Right atrium auricular region (tissue), 2 donors: ENCODE data around the gene RBM45. TPM values are rescaled to one million over a fixed set of nuclear protein-coding genes. Genes with fewer than 3 reads are reported as not detected.

Experiments
- DNase-seq: peaks from one replicate; pipeline ENCODE4 v3.0.0-alpha.2; 2019; ENCODE audit warnings: low spot score
- H3K27ac ChIP-seq, 2 donors: fragments of 200-600 bp; sonication (generic); 1 replicate in 1 of 2; 2 replicates in 1 of 2; pipeline ENCODE4 v1.5.1; 2016 to 2019
- H3K27me3 ChIP-seq, 2 donors: fragments of 200-600 bp; sonication (generic); one replicate each; pipeline versions ENCODE4 v1.5.1 to v1.6.0; 2017 to 2019
- H3K36me3 ChIP-seq: fragments of 200-600 bp; sonication (generic); one replicate; pipeline ENCODE4 v1.5.1; 2016
- H3K4me1 ChIP-seq, 2 donors: fragments of 200-600 bp; sonication (generic); one replicate each; pipeline versions ENCODE4 v1.5.1 to v1.6.0; 2017 to 2019
- H3K4me3 ChIP-seq, 2 donors: fragments of 200-600 bp; sonication (generic); 1 replicate in 1 of 2; 2 replicates in 1 of 2; pipeline ENCODE4 v1.5.1; 2017 to 2019; ENCODE audit warnings: mild to moderate bottlenecking in 1 of 2, moderate library complexity in 1 of 2
- H3K9me3 ChIP-seq, 2 donors: fragments of 200-600 bp; sonication (generic); one replicate each; pipeline ENCODE4 v1.5.1; 2019
- CTCF ChIP-seq, 2 donors: fragments of 200-600 bp; sonication (generic); IDR thresholded peaks; one replicate each; pipeline ENCODE4 v1.5.1; 2019; ENCODE audit warnings: antibody characterized with exemption in 2 of 2
- total RNA-seq, 2 donors: library from RNA; depleted of rRNA; stranded (reverse); fragments of >200 nt; gene quantifications; one replicate each; pipeline ENCODE4 v1.1.0, GENCODE V29; 2016

Gene RBM45
- total RNA-seq, 2 donors from 2014 or later = 4.1 to 8.5 TPM

- H3K36me3 ChIP-seq = no peaks in the 10 kb centered on the region
Observed at GRCh38 chr2:178177066-178177679, 64.9 kb downstream of the RBM45 start.

More at GRCh38 chr2:178177066-178177679, 64.9 kb downstream of the RBM45 start:
- Histone ChIP-seq H3K4me1 (no peaks in the 10 kb centered on the region), H3K9me3 (no peaks in the 10 kb centered on the region), H3K27me3 (no peaks in the 10 kb centered on the region), H3K27ac (no peak overlapping the region), H3K4me3 (no peak overlapping the region)
- TF ChIP-seq CTCF (IDR thresholded peaks at IDR 0.05) = no peak
- no peak for DNase-seq

Other genes starting within 250 kb of the RBM45 start
- 1 to 10 TPM in 1 of 2 donors, not detected in 1; 1.2 TPM for gene PDE11A, start 39.7 kb upstream of the RBM45 start, total RNA-seq
- 10 to 100 TPM in 1 of 2 donors, 1 to 10 TPM in 1; 4.8 to 11.5 TPM for gene OSBPL6, start 82.1 kb downstream of the RBM45 start, total RNA-seq